Stomach (tissue), 9 donors: ENCODE results near the gene CD86. TPM values are rescaled to one million over a fixed set of nuclear protein-coding genes. Genes with fewer than 3 reads are reported as not detected.

Experiments
- DNase-seq, 2 donors: peaks; one replicate each; pipeline versions ENCODE4 v3.0.0 to v3.0.0-alpha.2; 2013 to 2019
- H3K27ac ChIP-seq, 5 donors: fragments of 200-600 bp in 4 of 5; sonication (generic) in 4 of 5; one replicate each; pipeline ENCODE4 v1.5.1; 2013 to 2019; ENCODE audit warnings: mild to moderate bottlenecking in 1 of 5, moderate library complexity in 1 of 5
- H3K27me3 ChIP-seq, 3 donors: fragments of 200-600 bp; sonication (generic); one replicate each; pipeline ENCODE4 v1.5.1; 2017 to 2019; ENCODE audit warnings: mixed run types in 1 of 3
- H3K36me3 ChIP-seq, 4 donors: fragments of 200-600 bp; sonication (generic); 1 replicate in 3 of 4; 2 replicates in 1 of 4; pipeline ENCODE4 v1.5.1; 2016 to 2019
- H3K4me1 ChIP-seq, 4 donors: fragments of 200-600 bp; sonication (generic); one replicate each; pipeline ENCODE4 v1.5.1; 2016 to 2019
- H3K4me3 ChIP-seq, 4 donors: fragments of 200-600 bp; sonication (generic) in 3 of 4; one replicate each; pipeline ENCODE4 v1.5.1; 2016 to 2019; ENCODE audit warnings: mild to moderate bottlenecking in 1 of 4
- H3K9me3 ChIP-seq, 4 donors: fragments of 200-600 bp; sonication (generic); one replicate each; pipeline ENCODE4 v1.5.1; 2016 to 2019
- CTCF ChIP-seq, 7 experiments: fragments of 450-650 bp in 4 of 7; fragments of 200-600 bp in 3 of 7; sonication (generic) in 3 of 7; IDR thresholded peaks; one replicate each; pipeline ENCODE4 v1.5.1; 2016 to 2019; ENCODE audit warnings: antibody characterized with exemption in 7 of 7, control low read depth in 2 of 7, mild to moderate bottlenecking in 1 of 7
- EP300 ChIP-seq: sonication (generic); formaldehyde crosslinking; IDR thresholded peaks from one replicate; pipeline ENCODE4 v1.6.1; 2017; ENCODE audit warnings: antibody characterized with exemption
- POLR2A ChIP-seq, 4 donors: fragments of 450-650 bp; IDR thresholded peaks; one replicate each; pipeline ENCODE4 v1.6.1; 2016; ENCODE audit warnings: antibody characterized with exemption in 4 of 4, control low read depth in 2 of 4, mild to moderate bottlenecking in 1 of 4, moderate library complexity in 1 of 4
- POLR2AphosphoS5 ChIP-seq, 3 donors: sonication (generic); formaldehyde crosslinking; IDR thresholded peaks; one replicate each; pipeline ENCODE4 v1.6.1; 2016; ENCODE audit warnings: antibody characterized with exemption in 3 of 3
- WGBS, 5 donors: extraction: QIAGEN DNeasy Blood & Tissue Kit in 3 of 5; methylation state at CpG; one replicate each; pipeline versions ENCODE4 v1.1.5 to v1.1.7; 2013 to 2018; 5-methylcytosine and 5-hydroxymethylcytosine counted together
- intact Hi-C: fragments of 100-400 bp; cut with DNase I; formaldehyde crosslinking; loops from one replicate; pipeline ENCODE4 v1.15.1; 2023; ENCODE audit warnings: low total_unique reads
- polyA plus RNA-seq, 3 donors: library from polyadenylated mRNA; stranded (reverse); fragments of 200-250 nt; gene quantifications; one replicate each; pipeline ENCODE4 v1.2.3, GENCODE V29; 2013
- total RNA-seq, 5 donors: library from RNA; depleted of rRNA; stranded (reverse); fragments of >200 nt; gene quantifications; one replicate each; pipeline versions ENCODE4 v1.1.0 to v1.2.3, GENCODE V29; 2014 to 2016
- donor health status: healthy with polysubstance abuse.
- donor health status: Bipolar disorder and iron deficiency.
- donor health status: healthy.

CD86 gene
- total and polyA plus RNA-seq, 8 donors = 0.29 to 16.9 (median 3.1) TPM; not detected in 1

DNA sequence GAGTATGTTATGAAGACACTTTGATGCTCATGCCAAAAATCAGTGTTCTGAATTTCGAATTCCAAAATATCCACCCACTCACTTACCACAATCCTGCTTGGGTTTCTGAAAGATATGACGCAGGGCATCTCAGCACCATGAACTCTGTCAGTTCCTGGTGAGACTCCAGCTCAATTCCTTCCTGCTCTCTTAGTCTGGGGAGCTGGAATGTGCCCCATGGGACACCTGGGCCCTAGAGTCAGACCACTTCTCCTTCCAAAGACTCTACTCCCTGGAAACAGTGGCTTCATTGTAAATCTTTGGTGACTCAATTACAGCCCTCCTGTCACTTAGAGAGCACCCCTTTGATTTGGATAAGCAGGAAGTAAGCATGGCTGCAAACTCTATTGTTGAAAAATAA is 50.5 kb downstream of the CD86 start:
- Histone ChIP-seq H3K27me3 (no peaks in the 10 kb centered on the region), H3K9me3 (no peaks in the 10 kb centered on the region), H3K36me3 (no peaks in the 10 kb centered on the region), H3K27ac (no peak overlapping the region), H3K4me3 (no peak overlapping the region), H3K4me1 (no peaks in the 10 kb centered on the region)
- no peak for TF ChIP-seq CTCF (IDR thresholded peaks at IDR 0.05)
- TF ChIP-seq EP300 = no peak
- TF ChIP-seq POLR2A (IDR thresholded peaks at IDR 0.05) = no peak
- no peak for TF ChIP-seq POLR2AphosphoS5 (IDR thresholded peaks at IDR 0.05)
- WGBS, 5 donors = 57 to 77% (median 70%) methylated on average over 2 of the region's 2 CpGs
- DNase-seq = no peak
- intact Hi-C loops = no loop called here

DNA sequence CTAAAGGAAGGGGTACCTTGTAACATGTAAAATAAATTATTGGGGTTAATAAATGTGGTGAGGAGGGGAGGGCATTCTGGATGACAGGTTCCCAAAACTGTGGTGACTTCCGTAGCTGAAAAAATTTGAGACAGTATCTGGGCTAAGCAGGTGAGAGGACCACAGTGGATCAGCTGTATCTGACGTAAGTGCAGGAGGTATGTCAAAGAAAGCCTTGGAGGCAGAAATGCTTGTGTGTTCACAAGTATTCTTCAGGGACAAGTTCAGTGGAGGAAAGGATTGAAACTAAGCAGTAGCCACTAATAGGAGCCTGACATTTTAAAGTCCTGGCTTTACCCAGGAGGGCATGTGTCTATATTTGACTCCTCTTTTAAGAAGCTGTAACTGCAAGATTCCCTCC is 52.0 kb downstream of the CD86 start:
- TF ChIP-seq EP300 (no peak), CTCF (IDR thresholded peaks at IDR 0.05) (no peak), POLR2A (IDR thresholded peaks at IDR 0.05) (no peak), POLR2AphosphoS5 (IDR thresholded peaks at IDR 0.05) (no peak)
- H3K9me3 ChIP-seq = no peaks in the 10 kb centered on the region
- intact Hi-C loops = no loop called here
- H3K4me1 ChIP-seq = no peaks in the 10 kb centered on the region
- no peaks in the 10 kb centered on the region for H3K36me3 ChIP-seq
- no peak overlapping the region for H3K4me3 ChIP-seq
- WGBS, 5 donors = 88 to 94% (median 91%) methylated on average over 2 of the region's 2 CpGs
- no peaks in the 10 kb centered on the region for H3K27me3 ChIP-seq
- no peak overlapping the region for H3K27ac ChIP-seq
- DNase-seq = no peak

DNA sequence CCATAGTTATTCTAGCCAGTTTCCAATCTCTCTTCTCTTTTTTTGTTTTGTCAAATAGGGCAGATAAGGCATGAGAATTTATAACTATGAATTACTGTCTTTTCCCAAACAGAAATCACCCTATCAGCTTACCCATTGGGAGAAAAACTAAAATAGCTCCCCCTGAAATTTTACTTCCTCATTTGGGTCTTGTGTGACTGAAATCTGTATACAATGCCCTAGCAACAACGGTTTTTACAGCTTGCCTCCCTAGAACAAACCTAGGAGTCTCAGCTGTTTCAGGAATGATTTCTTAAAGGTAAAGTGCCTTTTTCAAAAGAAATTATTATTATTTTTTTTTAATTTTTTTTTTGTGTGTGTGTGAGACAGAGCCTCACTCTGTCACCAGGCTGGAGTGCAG is 56.8 kb downstream of the CD86 start:
- WGBS, 5 donors = 27 to 38% (median 32%) methylated on average over 1 of the region's 1 CpG
- DNase-seq = no peak
- no peaks in the 10 kb centered on the region for H3K9me3 ChIP-seq
- no peak overlapping the region for H3K27ac ChIP-seq
- no peaks in the 10 kb centered on the region for H3K36me3 ChIP-seq
- H3K4me3 ChIP-seq = no peak overlapping the region
- TF ChIP-seq POLR2A (IDR thresholded peaks at IDR 0.05) = no peak
- TF ChIP-seq EP300 = no peak
- TF ChIP-seq CTCF (IDR thresholded peaks at IDR 0.05) = no peak
- no peak for TF ChIP-seq POLR2AphosphoS5 (IDR thresholded peaks at IDR 0.05)
- no peaks in the 10 kb centered on the region for H3K4me1 ChIP-seq
- no peaks in the 10 kb centered on the region for H3K27me3 ChIP-seq
- intact Hi-C loops = no loop called here

- Histone ChIP-seq H3K4me1 (no peaks in the 10 kb centered on the region), H3K27ac (no peak overlapping the region), H3K4me3 (no peak overlapping the region), H3K36me3 (no peaks in the 10 kb centered on the region), H3K9me3 (no peaks in the 10 kb centered on the region), H3K27me3 (no peaks in the 10 kb centered on the region)
- intact Hi-C loops = no loop called here
- TF ChIP-seq POLR2AphosphoS5 (IDR thresholded peaks at IDR 0.05) = no peak
- TF ChIP-seq EP300 = no peak
- no peak for DNase-seq
- 30 to 74% (median 40%) methylated on average over 1 of the region's 1 CpG for WGBS, 5 donors
Observed at GRCh38 chr3:122112754-122113153, 57.6 kb downstream of the CD86 start.

DNA sequence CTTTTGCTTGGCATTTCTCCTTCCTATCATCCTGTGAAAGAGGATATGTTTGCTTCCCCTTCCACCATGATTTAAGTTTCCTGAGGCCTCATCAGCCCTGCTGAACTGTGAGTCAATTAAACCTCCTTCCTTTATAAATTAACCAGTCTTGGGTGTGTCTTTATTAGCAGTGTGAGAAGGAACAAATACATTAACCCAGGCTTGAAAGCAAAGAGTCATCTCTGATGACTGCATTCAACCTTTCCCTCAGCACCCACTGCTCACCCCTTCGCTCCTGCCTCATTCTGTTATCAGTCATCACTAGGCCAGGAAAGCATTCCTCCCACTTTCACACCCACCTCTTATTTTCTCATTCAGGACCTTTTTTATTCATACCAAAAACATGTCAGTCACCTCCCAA is 68.7 kb downstream of the CD86 start:
- H3K9me3 ChIP-seq = peaks cover 0 to 8% (median 6%) of the 10 kb centered on the region in 4 donors
- H3K36me3 ChIP-seq = no peaks in the 10 kb centered on the region
- no peak overlapping the region for H3K4me3 ChIP-seq
- no peaks in the 10 kb centered on the region for H3K27me3 ChIP-seq
- DNase-seq = no peak
- no peaks in the 10 kb centered on the region for H3K4me1 ChIP-seq
- intact Hi-C loops = no loop called here
- H3K27ac ChIP-seq = no peak overlapping the region
- no peak for TF ChIP-seq POLR2A (IDR thresholded peaks at IDR 0.05)
- no peak for TF ChIP-seq CTCF (IDR thresholded peaks at IDR 0.05)
- TF ChIP-seq EP300 = no peak
- no peak for TF ChIP-seq POLR2AphosphoS5 (IDR thresholded peaks at IDR 0.05)
- 37 to 63% (median 44%) methylated on average over 1 of the region's 1 CpG for WGBS, 5 donors
